HG02973 (cell line): ENCODE measurements around the gene SPON1.
"Not testable (repeated sequence)": the region's sequence is repeated elsewhere in the genome, so short reads cannot be mapped to it uniquely, and the experiment has no call there.

Source experiments
- ATAC-seq: cut with Tn5 transposase; IDR thresholded peaks from one replicate; pipeline ENCODE4 v1.9.1; 2021; ENCODE audit warnings: moderate library complexity; ENCODE audit not compliant: unreplicated experiment

Gene SPON1

DNA sequence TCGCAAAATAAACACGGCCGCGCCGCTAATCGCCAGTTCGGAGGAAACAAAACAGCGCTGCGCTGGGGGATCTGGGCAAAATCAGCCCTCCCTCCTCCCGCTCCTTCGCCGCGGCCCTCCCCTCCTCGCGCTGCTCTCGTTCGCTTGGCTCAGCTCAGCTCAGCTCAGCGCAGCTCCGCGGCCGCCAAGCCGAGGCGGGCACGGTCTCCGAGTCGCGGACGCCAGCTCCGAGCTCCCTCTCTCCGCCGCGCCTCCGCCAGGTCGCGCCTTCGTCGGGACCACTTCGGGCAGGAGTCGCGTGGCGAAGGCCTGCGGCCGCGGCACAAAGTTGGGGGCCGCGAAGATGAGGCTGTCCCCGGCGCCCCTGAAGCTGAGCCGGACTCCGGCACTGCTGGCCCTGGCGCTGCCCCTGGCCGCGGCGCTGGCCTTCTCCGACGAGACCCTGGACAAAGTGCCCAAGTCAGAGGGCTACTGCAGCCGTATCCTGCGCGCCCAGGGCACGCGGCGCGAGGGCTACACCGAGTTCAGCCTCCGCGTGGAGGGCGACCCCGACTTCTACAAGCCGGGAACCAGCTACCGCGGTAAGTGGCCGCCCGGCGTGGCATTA lies at the start of gene SPON1:
Gene SPON1 (plus strand): TSS at position 162 of the 607 bp plus-strand sequence. CDS start 182 bp downstream, at position 344.
- ATAC-seq, result no peak

DNA sequence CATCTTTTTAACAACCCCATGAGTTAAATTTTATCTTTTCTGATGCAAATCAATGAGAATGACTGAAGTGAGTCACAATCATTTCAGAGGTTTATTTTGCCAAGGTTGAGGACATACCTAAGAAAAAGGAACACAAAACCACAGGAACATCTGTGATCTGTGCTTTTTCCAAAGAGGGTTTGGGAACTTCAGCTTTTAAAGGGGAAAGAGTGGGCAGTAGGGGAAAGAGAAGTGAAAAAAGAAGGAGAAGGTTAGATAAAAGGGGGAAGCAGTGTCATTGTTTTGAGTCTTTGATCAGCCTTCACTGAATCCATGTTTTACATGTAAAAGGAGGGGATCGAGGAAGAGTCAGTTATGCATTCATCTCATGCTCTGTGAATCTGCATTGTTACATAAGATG lies 45.3 kb upstream of the SPON1 start:
- ATAC-seq, result no peak

DNA sequence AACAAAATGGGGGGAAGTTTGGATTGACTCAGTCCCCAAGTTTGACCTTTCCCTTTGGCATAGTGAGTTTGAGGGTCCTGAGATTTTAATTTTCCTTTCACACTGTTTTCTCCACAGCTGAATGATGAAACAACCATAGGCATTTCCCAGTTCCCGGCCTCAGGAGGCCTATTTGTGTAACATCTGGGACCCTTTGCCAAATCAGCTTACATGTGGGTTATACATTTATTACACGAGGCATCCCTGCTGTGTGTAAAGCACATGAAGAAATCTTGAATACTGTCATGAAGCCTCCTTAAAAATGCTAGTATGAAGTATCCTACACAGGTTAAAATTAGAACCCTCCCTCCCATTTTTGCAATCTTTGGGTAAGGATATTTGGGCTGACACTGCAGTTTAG lies 44.6 kb upstream of the SPON1 start:
- ATAC-seq, result no peak

DNA sequence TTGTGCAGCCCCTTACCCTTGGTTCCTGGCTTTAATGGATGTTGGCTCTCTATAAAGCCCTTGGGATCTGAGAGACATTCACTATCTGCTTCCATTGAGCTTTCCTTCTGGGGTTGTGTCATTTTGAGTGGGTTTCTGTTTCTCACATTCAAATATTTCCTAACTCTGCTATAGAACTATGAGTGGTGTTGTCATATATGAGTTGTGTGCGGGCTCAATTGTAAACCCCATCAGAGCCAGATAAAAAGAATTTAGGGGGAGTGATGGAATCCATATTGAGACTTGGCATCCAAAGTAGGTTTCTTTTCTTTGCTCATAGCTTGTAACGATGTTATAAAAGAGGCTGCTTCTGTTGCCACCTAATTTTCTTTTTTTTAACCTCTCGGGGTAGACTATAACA lies 41.8 kb upstream of the SPON1 start:
- ATAC-seq, result no peak

DNA sequence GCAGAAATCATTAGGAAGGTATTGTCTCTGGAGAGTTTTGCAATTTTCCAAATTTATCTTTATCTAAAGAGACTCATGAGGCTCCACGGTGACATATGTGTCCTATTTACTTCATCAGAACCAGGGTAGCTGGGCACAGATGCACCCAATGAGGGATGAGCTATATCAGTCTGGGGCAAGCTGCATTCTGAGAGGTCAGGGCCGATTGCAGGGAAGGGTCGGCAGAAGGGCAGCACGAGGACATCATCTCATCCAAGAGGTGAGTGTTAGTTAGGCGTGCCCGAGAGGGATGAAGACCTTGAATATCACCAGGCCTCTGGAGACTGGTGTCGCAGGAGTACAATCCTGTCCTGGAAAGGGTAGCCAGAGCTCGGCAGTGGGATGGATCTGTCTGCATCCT lies 41.0 kb upstream of the SPON1 start:
- ATAC-seq, result no peak

DNA sequence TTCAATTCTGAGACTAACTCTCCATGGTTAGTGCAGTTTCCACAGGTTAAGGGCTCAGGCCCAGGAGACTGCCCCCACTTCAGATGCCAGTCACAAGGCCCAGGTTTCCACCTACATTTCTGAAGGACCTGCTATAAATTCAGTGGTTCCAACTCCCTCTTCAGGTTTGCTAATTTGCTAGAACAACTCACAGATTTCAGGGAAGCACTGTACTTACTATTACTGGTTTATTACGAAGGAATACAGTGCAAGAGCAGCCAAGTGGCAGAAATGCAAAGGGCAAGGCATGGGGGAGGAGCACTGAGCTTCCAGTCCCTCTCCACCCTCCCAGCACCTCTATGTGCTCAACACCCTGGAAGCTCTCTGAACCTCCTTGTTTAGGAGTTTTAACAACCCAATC lies 39.3 kb upstream of the SPON1 start:
- ATAC-seq, result no peak

DNA sequence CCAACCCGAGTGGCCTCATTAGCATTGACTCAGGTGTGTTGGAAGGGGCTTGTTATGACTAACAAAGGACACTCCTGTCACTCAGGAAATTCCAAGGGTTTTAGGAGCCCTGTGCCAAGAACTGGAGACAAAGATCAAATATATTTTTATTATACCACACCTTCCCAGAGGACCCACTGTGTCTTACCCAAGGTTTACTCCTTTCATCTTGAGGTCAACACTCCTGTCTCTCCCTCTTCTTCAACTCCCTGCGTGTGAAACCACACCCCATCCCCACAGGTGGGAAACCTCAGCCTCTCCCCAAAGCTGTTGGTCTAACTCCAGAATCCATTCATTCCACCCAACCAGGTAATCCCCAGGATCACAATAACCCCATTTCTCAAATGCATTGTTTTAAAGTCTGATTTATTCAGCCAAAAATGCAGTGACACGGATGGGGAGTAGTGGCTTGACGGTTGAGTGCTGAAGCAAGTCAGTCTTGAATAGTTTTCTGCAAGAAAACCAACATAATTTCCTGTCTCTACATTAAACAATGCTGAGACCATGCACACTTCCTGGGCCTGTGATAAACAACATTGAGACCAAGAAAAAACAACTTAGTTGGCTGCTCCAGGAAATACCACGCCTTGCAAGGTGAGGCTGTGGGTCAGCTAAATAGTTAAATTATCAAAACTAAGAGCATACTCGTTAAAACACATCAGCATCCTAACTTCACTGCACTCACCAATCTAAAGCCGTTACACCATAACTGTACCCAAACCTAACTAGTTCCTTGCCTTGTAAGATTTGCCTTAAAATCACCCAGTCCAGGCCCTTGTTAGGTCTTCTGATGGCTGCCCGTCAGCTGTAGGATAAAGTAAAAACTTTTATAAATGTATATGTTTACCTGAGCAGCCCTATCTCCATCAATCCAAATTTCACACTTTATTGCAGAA lies 38.5 kb upstream of the SPON1 start:
- ATAC-seq, result no peak

DNA sequence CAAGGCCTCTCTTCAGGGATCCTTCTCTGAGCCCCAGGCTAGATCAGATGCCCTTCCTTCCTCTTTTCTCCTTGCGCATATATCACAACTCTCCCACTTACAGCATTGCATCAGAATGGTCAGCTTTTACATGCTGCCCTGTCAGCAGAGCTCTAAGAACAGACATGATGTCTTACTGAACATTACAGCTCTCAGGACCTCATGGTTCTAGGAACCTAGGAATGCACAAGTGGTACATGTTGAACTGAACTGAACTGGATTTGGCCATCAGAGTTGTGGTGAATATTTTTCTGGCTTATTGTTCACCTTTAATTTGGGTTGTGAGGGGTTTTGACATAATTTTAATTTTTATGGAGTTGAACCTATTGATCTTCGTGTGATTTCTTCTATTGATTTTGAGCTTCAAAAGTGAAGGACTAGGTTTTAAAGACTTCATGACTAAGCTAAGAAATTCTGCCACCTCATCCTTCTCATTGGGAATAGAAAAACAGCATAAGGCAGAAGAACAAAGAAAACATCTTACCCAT lies 37.7 kb upstream of the SPON1 start:
- ATAC-seq, result no peak

DNA sequence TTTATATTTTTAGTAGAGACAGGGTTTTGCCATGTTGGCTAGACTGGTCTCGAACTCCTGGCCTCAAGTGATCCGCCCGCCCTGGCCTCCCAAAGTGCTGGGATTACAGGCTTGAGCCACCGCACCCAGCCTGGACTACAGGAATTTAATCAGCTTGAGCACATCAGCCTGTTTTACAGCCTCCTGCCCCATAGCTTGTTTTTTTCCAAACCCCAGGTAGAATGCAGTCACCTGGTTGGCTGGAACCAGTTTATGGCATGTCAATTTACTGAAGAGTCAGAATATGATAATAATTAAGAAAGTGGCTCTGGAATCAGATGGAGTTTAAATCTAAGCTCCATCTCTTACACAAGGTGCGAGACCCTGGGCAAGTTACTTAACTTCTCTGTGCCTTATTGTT lies 36.2 kb upstream of the SPON1 start:
- ATAC-seq, result not testable (repeated sequence)

DNA sequence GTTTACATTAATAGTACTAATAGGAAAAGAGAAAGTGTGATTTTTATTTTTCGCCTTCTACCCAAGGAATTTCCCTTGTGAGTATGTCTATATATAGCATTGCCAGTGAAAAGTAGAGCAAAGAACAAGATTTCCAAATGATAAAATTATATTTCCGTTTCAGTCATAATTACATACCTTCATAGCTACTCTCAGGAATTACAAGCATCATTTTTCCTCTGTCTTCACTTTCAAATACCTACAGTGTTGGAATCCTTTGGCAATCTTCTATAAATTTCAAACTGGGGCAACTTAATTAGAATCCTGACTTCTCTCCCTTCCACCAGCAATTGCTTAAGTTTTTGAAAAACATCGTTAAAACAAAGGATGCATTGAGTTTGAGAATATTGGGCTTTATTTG lies 35.5 kb upstream of the SPON1 start:
- ATAC-seq, result no peak

DNA sequence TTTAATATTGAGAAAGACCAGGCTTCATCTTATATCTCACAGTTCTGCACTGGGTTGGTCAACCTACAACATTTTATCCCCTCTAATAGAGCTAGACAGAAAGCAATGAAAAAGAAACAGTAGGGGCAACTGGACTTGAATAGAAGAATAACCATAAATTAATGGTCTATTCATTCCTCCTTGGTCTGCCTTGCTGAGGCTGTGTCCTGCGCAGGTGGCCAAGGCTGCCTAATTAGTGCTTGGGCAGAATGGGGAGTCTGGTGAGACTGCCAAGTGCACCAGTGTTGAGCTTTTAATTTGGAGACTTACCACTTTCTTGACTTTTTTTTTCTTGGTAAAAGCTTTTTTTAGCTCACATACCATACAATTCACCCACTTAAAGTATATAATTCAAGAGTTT lies 35.0 kb upstream of the SPON1 start:
- ATAC-seq, result no peak

DNA sequence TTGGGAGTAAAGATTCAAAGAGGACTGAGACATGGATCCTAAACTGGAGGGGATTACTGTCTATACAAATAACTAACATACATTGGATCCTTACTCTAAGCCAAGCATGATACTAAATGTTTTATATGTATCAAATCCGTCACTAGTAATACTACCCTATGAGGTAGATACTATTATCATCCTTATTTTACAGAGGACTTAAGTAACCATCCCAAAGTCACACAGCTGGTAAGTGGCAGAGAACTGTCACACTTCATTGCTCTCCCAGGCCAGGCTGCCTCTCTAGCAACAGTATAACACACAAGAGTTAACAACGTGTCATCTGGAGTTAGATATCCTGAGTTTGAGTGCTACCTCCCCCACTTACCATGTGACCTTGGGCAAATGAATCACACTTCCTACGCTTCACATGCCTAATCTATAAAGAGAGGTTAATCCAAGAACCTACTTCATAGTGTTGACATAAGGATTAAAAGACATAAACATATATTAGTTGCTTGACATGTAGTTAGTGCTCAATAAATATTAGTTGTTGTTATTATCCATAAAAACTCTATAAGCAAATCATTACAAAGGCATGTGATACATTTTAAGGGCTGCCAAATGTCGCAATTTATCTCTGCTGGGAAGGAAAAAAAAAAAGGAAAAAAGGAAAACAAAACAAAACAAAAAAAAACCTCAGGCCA lies 33.8 kb upstream of the SPON1 start:
- ATAC-seq, result no peak

DNA sequence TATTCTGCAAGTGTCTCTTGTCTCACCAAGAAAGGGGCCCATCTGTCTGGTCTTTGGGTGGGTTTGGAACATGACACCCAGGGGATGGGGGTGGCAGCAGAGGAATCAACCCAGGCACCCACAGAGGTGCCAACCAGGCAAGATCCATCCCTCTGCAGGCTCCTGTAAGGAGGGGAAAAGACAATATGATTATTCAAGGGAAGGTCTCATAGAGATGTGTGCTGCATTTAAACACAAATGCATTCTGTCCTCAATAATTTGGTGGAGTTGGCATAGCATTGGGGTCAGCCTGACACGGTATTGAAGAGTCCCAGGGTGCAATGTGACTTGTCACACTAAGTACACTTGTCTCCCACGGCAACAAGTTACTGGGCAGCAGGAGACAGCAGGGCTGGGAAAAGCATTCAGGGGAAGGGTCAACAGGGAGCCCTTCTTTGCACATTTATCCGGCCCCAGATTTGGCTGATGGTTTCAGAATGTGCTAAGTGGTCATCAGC lies 33.1 kb upstream of the SPON1 start:
- no peak for ATAC-seq

DNA sequence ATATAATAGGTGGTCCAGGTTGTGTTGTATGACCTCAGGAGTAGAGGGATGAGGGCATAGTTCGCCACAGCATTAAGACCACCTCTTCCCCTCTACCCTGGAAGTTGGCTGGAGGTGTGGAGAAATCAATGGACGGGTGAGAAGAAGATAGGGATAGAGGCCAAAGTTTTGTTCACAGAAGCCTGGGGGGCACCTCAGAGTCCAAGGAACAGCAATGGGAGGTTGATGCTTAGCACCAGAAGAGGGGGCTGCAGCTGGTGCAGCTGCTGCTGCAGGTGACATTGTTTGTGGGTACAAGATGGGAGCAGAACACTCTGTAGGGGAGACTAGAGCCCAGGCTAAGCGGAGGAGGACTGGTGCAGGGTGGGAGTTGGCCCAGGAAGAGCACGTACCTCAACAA lies 31.2 kb upstream of the SPON1 start:
- ATAC-seq, result no peak

DNA sequence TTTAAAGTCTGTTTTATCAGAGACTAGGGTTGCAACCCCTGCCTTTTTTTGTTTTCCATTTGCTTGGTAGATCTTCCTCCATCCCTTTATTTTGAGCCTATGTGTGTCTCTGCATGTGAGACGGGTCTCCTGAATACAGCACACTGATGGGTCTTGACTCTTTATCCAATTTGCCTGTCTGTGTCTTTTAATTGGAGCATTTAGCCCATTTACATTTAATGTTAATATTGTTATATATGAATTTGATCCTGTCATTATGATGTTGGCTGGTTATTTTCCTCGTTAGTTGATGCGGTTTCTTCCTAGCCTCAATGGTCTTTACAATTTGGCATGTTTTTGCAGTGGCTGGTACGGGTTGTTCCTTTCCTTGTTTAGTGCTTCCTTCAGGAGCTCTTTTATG lies 25.4 kb upstream of the SPON1 start:
- ATAC-seq, result not testable (repeated sequence)

DNA sequence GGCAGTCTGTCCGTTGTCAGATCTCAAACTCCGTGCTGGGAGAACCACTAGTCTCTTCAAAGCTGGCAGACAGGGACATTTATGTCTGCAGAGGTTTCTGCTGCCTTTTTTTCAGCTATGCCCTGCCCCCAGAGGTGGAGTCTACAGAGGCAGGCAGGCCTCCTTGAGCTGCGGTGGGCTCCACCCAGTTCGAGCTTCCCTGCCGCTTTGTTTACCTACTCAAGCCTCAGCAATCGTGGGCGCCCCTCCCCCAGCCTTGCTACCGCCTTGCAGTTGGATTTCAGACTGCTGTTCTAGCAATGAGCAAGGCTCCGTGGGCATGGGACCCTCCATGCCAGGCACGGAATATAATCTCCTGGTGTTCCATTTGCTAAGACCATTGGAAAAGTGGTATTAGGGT lies 23.7 kb upstream of the SPON1 start:
- not testable (repeated sequence) for ATAC-seq

DNA sequence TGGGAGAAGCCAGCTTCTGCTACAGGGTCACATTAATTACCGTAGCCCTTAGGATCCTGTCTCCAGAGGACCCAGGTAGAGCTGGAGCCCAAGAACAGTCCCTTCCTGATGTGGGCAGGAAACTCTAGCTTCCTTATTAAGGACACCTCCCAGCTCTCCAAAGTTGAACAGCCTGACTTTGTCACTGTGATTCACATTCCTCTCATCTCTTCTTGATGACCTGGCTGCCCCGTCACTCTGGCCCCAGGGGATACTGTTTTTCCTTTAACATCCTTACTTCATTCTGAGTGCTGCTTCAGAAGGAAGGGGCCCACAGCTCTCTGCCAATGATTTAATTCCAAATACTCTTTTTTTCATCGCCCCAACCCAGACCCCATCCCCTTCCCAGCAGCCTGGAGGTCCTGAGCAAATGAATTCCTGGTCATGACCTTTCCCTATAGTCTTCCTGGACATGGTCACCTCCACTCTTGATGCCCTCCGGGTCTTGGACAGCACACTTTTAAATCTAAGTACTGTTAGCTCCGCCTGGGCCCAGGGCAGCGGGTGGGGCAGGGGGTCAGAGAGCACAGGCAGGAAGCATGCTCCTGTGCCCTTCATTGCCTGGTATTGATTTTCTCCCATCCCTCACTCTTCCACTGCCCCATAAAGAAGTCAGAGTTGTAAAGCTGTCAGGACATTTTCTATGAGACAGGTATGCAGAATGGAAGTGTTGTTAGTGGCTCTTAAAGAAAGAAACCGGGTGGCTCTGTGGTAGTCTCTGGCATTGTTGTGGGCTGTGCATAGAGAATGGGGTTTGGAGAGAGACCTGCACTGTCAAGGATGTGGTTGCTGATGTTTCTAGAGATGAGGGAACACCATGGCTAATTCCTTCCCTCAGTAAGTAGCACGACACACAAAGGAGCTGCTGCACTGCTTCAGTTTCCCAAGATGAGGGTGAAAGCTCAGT lies 22.3 kb upstream of the SPON1 start:
- no peak for ATAC-seq

DNA sequence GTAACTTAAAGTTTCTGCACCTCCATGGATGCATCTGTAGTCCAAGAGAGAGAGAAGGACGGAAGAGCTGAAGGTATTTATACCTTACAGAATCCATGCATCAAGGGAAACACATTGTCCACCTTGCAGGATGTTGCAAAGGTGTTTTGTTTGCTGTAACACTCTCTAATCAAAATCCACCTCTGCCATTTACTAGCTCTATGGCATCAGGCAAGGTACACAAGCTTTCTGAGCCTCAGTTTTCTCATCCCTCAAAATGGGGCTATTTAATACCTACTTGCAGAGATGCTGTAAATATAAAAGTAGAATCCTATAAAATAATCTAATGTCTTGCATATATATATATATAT lies 21.6 kb upstream of the SPON1 start:
- no peak for ATAC-seq

DNA sequence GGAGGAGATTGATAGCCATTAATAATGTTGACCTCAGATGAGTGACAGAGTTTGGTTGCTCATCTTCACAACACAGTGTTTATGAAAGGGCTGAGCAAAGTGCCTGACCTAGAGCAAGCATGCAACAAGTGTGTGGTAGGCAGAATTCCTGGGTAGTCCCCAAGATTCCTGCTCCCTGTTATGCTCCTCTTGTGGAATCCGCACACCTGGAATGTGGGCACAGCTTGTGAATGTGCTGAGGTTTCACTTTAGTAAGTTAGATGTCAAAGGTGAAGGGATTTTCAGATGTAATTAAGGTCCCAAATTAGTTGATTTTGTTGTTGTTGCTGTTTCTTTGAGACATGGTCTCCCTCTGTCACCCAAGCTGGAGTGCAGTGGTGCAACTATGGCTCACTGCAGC lies 20.7 kb upstream of the SPON1 start:
- ATAC-seq, result no peak

DNA sequence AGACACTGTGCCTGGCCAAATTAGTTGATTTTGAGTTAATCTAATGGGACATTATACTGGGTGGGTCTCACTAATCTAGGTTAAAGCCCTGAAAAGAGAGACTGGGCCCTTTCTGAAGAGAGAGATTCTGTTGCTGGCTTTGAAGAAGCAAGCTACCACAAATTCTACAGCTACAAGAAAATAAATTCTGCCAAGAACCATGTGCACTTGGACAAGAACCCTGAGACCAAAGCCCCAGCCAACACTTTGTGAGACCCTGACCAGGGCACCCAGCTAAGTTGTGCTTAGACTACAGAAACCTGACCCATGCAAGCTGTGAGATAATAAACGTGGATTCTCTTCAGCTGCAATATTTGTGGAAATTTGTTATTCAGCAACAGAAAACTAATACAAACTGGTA lies 20.1 kb upstream of the SPON1 start:
- ATAC-seq, result no peak
